Parathyroid adenoma (tissue), 2 donors: ENCODE results near the gene SOX9.
A peak's percentile ranks its signal among the peaks of the same experiment; 100 is the strongest.

Experiments used
- H2AFZ ChIP-seq: fragments of 300-600 bp; sonication (generic); one replicate; pipeline ENCODE4 v1.7.0; 2017; ENCODE audit warnings: antibody characterized with exemption, mild to moderate bottlenecking
- H3K27ac ChIP-seq: fragments of 300-600 bp; sonication (generic); one replicate; pipeline ENCODE4 v1.7.0; 2017
- H3K27me3 ChIP-seq: fragments of 300-600 bp; sonication (generic); one replicate; pipeline ENCODE4 v1.7.0; 2017; ENCODE audit warnings: low read length; ENCODE audit not compliant: control insufficient read depth, insufficient read depth
- H3K36me3 ChIP-seq: fragments of 300-600 bp; sonication (generic); one replicate; pipeline ENCODE4 v1.7.0; 2017; ENCODE audit warnings: low read length; ENCODE audit not compliant: control insufficient read depth, insufficient read depth
- H3K4me1 ChIP-seq: fragments of 300-600 bp; sonication (generic); one replicate; pipeline ENCODE4 v1.7.0; 2017; ENCODE audit warnings: control low read depth
- H3K4me2 ChIP-seq: fragments of 300-600 bp; sonication (generic); one replicate; pipeline ENCODE4 v1.7.0; 2017; ENCODE audit warnings: low read length
- H3K4me3 ChIP-seq: fragments of 300-600 bp; sonication (generic); one replicate; pipeline ENCODE4 v1.7.0; 2017; ENCODE audit warnings: low read depth, low read length
- H3K79me2 ChIP-seq: fragments of 300-600 bp; sonication (generic); one replicate; pipeline ENCODE4 v1.7.0; 2017; ENCODE audit warnings: control low read depth
- H3K9ac ChIP-seq: fragments of 300-600 bp; sonication (generic); one replicate; pipeline ENCODE4 v1.7.0; 2017; ENCODE audit warnings: mild to moderate bottlenecking
- H3K9me3 ChIP-seq: fragments of 300-600 bp; sonication (generic); one replicate; pipeline ENCODE4 v1.7.0; 2017; ENCODE audit warnings: low read length; ENCODE audit not compliant: control insufficient read depth
- TF ChIP-seq, protein P1 (sequence below): fragments of 300-600 bp; sonication (generic); IDR thresholded peaks from one replicate; pipeline ENCODE4 v1.7.0; 2017; ENCODE audit warnings: antibody characterized with exemption, mild to moderate bottlenecking
- donor health status: primary hyperparathyroidism.

Gene SOX9

DNA sequence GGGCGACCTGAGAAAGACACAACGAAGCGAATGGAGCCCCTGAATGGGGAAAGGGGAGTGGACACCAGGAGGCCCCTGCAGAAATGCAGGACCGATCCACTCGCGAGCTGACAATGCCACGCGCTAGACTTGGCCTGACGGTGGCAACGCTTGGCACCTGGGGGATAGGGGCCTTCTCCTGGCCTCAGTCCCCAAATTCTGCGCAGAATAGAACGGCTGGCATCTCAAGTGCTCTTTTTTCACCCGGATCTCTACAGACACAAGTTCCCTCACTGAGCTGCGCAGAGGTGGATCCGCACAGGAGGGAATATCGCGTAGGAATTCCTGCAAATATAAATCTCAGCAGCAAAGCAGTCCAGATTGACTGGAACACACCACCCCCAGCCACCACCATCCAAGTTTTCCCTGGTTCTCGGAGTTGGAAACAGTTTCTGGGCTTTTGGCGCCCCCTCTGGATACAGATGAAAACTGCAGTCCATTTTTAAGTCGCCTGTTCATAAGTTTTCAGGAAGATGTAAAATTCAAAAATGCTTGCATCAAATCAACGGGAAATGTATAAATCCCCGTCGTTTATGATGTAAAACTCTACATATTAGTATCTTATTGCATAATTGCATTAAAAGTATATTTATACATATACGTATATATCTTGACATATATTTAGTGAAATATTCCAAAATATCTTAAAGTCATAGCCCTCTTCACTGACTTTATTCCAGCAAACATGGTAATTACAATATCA lies 2.3 kb upstream of the SOX9 start:
- no peak overlapping the region for H3K9ac ChIP-seq
- peak overlapping the region; percentile 2 for H3K4me2 ChIP-seq
- H3K4me3 ChIP-seq, result peak overlapping the region; percentile 33
- TF ChIP-seq, protein P1, sequence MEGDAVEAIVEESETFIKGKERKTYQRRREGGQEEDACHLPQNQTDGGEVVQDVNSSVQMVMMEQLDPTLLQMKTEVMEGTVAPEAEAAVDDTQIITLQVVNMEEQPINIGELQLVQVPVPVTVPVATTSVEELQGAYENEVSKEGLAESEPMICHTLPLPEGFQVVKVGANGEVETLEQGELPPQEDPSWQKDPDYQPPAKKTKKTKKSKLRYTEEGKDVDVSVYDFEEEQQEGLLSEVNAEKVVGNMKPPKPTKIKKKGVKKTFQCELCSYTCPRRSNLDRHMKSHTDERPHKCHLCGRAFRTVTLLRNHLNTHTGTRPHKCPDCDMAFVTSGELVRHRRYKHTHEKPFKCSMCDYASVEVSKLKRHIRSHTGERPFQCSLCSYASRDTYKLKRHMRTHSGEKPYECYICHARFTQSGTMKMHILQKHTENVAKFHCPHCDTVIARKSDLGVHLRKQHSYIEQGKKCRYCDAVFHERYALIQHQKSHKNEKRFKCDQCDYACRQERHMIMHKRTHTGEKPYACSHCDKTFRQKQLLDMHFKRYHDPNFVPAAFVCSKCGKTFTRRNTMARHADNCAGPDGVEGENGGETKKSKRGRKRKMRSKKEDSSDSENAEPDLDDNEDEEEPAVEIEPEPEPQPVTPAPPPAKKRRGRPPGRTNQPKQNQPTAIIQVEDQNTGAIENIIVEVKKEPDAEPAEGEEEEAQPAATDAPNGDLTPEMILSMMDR, result peak; percentile 75
- no peak overlapping the region for H2AFZ ChIP-seq
- H3K27ac ChIP-seq, result no peak overlapping the region
- no peaks in the 10 kb centered on the region for H3K4me1 ChIP-seq
- H3K36me3 ChIP-seq, result no peaks in the 10 kb centered on the region
- H3K27me3 ChIP-seq, result peaks cover 14% of the 10 kb centered on the region
- H3K9me3 ChIP-seq, result no peaks in the 10 kb centered on the region
- no peaks in the 10 kb centered on the region for H3K79me2 ChIP-seq

DNA sequence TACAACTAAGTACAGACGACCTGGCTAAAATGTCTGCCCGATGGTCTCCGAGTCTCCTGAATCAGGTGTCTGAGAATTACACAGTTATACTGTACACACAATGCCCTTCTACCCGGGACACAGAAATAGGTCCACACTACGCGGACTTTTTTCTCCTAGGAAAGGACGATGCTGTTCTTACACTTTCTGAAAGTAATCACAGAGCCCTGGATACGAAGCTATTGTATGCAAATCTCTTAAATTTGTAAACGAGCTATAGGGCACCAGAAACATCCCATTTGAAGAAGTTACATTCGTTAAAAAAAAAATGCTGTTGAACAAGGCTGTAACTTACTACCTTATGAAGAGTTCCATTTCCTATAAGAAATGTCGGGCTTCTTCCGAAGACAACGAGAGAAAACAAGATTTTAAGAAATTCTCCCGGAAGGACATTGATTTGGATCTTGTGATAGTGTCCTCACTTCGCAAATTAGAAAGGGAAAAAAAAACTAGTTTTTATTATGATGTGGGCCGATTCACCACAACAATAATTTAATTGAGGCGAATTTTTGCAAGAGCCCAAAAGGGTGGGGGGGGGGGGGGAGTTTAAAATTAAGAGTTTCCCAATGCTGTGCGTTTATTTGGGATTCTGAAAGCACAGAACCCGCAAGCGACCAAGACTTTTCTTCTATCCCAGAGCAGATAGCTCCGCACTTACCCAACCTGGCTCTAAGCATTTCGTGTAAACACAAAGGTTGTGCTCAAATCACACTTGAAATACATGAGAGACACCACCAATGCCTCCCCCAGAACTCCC lies 1.5 kb upstream of the SOX9 start:
- Histone ChIP-seq H3K79me2 (no peaks in the 10 kb centered on the region), H3K27ac (no peak overlapping the region), H3K36me3 (no peaks in the 10 kb centered on the region), H3K4me3 (no peak overlapping the region), H2AFZ (no peak overlapping the region), H3K4me1 (no peaks in the 10 kb centered on the region), H3K4me2 (peak overlapping the region; percentile 47), H3K27me3 (peaks cover 14% of the 10 kb centered on the region), H3K9ac (no peak overlapping the region), H3K9me3 (no peaks in the 10 kb centered on the region)
- TF ChIP-seq, protein P1, result no peak

DNA sequence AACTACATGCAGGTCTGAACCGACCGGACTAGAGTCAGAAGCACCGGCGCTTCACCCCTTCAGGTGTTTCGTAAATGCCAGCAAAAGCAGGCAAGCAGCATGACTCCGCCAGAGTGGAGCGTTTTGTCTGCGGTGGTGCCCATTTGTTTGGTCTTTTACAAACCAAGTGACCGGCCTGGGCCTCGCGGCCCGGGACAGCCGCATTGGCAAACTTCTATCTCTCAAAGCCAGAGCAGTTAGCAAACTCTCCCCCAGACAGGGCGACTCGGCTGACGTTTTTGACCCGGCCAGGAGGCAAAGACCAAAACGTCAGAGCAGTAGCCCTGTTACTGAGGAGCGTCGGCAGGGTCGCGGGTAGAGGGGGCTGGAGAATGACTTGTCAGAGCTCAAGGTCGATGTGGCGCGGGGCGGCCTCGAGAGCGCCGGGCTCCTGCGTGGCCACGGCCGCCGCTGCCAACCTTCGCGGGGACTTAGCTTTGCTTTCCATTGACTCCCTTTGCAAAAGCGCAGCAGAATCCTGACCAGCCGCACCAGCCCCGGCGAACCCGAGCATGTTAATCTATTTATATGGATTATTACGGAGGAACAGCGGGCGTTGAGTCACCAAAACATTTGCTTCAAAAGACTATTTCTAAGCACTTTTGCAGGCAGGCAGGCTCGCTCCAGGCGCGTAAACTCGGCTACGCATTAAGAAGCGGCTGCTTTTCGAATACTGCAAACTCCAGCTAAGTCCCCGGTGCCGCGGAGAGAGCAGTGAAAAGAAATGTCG lies 763 bp upstream of the SOX9 start:
- H3K9me3 ChIP-seq, result no peaks in the 10 kb centered on the region
- no peaks in the 10 kb centered on the region for H3K4me1 ChIP-seq
- peak overlapping the region; percentile 35 for H3K4me3 ChIP-seq
- H3K27ac ChIP-seq, result no peak overlapping the region
- no peak overlapping the region for H2AFZ ChIP-seq
- peaks cover 14% of the 10 kb centered on the region for H3K27me3 ChIP-seq
- H3K36me3 ChIP-seq, result no peaks in the 10 kb centered on the region
- H3K4me2 ChIP-seq, result peak overlapping the region; percentile 47
- no peak overlapping the region for H3K9ac ChIP-seq
- H3K79me2 ChIP-seq, result no peaks in the 10 kb centered on the region
- TF ChIP-seq, protein P1, result no peak

GRCh38 chr17:72121164-72122009 lies 567 bp downstream of the SOX9 start:
- H3K9me3 ChIP-seq, result no peaks in the 10 kb centered on the region
- H3K4me2 ChIP-seq, result peak overlapping the region; percentile 59
- H3K4me1 ChIP-seq, result no peaks in the 10 kb centered on the region
- H3K9ac ChIP-seq, result no peak overlapping the region
- no peaks in the 10 kb centered on the region for H3K79me2 ChIP-seq
- peak overlapping the region; percentile 38 for H2AFZ ChIP-seq
- peak overlapping the region; percentile 50 for H3K4me3 ChIP-seq
- TF ChIP-seq, protein P1, result no peak
- H3K27ac ChIP-seq, result no peak overlapping the region
- peaks cover 11% of the 10 kb centered on the region for H3K27me3 ChIP-seq
- H3K36me3 ChIP-seq, result no peaks in the 10 kb centered on the region
